Cardiac septum (tissue), 1 donor: ENCODE results near the gene CARD6. TPM values are rescaled to one million over a fixed set of nuclear protein-coding genes. Genes with fewer than 3 reads are reported as not detected.
"Not testable (repeated sequence)": the region's sequence is repeated elsewhere in the genome, so short reads cannot be mapped to it uniquely, and the experiment has no call there.

ENCODE experiments used
- DNase-seq: peaks from one replicate; pipeline ENCODE4 v3.0.0-alpha.2; 2020; ENCODE audit warnings: low spot score
- intact Hi-C: fragments of 100-400 bp; cut with DNase I; formaldehyde crosslinking; loops from one replicate; pipeline ENCODE4 v1.14.0; 2022
- total RNA-seq: library from RNA; stranded (reverse); fragmentation: NEBNext Ultra II Directional; extraction: Animal tissue kit (Norgen Biotek cat#: 25700); gene quantifications from one replicate; pipeline ENCODE4 v1.2.1, GENCODE V29; 2021
- donor health status: DM: no; HTN: no; CAD: no.

Gene CARD6
- total RNA-seq, 1 donor from 2014 or later: 6.2 TPM

DNA sequence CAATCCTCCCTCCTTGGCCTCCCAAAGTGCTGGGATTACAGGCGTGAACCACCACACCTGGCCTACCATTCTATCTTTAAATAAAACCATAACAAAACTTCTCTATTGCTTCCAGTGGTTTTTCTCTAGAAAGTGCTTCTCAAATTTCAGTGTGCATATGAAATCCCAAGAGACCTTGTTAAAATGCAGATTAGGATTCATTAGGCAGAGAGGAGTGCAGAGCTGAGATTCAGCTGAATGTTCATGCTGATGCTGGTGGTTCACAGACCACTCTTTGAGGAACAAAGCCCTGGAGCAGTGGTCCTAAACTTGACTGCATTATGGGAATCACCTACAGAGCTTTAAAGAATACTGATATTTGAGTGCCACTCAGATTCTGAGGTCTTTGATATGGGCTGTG, 28.2 kb downstream of the CARD6 start:
- DNase-seq: no peak
- intact Hi-C loops: no loop called here

DNA sequence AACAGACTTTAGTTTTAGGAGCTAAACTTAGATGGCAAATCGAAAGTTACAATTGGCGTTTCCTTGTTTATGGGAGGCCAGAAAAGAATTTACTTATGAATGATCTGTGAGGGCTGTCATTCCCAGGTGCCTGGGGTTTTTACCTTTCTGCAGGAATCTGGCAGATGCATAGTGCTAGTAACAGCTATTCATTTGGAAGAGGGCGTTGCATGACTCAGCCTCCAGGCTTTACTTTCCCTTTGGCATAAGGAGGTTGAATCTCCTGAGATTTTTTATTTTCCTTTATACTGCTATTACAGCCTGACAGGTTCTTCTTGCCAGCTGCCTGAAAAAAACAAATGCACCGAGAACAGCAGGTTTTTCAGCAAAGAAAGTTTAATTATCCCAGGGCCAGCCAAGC, 30.0 kb downstream of the CARD6 start:
- intact Hi-C loops: no loop called here
- DNase-seq: no peak

DNA sequence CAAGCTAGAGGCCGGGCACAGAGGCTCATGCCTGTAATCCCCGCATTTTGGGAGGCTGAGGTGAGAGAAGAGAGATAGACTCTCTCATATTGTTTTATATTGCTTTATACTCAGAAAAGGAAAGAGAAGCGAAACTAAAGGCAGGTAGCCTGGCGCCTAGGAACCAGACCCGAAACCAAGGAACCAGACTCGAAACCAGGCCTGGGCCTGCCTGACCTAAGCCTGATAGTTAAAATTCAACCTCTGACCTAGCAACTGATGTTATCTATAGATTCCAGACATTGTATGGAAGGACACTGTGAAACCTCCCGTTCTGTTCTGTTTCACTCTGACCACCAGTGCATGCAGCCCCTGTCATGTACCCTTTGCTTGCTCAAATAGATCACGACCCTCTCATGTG, 31.1 kb downstream of the CARD6 start:
- DNase-seq, intact Hi-C loops: not testable (repeated sequence)

DNA sequence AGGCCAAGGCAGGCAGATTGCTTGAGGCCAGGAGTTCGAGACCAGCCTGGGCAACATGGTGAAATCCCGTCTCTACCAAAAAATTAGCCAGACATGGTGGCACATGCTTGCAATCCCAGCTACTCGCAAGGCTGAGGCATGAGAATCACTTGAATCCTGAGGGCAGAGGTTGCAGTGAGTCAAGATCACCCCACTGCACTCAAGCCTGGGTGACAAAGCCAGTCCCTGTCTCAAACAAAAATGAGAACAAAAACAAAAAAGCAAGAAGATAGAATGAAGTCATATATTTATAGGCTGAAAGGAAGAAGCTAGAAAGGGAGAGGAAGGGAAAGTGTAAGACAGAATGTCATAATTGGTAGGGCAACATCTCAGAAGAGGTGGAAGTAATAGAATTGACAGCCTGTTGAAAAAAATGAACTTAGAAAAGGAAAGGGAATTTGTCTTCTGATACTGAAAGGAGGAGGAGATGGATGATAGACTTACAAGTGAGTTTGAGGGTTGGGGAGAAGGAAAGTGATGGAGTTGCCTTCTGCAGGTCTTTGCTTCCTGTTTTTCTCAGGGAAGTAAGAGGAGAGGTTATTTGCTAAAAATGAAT, 32.2 kb downstream of the CARD6 start:
- intact Hi-C loops: no loop called here
- DNase-seq: no peak

DNA sequence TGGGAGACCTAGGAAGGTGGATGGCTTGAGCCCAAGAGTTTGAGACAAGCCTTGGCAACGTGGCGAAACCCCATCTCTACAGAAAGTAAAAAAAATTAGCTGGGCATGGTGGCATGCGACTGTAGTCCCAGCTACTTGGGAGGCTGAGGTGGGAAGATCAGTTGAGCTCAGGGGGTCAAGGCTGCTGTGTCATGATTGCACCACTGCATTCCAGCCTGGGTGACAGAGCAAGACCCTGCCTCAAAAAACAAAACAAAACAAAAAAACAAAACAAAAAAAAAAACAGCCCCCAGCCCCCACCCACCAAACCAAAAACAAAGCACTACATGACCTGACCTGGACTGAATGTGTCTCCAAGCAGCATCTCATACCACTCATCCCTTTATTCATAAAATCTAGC, 34.8 kb downstream of the CARD6 start:
- no peak for DNase-seq
- intact Hi-C loops: no loop called here

DNA sequence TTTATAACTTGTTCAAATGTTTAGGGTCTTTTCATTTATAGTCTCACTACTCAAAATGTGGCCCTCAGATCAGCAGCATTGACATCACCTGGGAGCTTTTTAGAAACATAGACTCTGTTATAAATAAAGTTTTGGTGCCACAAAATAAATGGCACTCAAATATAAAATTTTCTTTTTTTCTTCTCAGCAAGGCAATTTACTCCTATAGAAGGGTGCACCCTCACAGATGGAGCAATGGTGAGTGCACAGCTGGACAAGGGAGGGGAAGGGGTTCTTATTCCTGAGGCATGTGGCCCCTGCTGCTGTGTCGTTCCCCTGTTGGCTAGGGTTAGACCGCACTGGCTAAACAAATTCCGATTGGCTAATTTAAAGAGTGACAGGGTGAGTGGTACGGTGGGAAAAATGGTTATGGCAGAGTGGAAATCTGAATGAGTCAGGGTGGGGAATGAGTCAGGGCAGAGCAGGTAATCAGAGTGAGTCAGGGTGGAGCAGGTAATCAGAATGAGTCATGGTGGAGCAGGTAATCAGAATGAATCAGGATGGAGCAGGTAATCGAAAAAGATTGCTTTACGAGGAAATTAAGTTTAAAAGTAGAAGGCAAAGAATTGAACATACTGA, 36.3 kb downstream of the CARD6 start:
- intact Hi-C loops: no loop called here
- DNase-seq: no peak

DNA sequence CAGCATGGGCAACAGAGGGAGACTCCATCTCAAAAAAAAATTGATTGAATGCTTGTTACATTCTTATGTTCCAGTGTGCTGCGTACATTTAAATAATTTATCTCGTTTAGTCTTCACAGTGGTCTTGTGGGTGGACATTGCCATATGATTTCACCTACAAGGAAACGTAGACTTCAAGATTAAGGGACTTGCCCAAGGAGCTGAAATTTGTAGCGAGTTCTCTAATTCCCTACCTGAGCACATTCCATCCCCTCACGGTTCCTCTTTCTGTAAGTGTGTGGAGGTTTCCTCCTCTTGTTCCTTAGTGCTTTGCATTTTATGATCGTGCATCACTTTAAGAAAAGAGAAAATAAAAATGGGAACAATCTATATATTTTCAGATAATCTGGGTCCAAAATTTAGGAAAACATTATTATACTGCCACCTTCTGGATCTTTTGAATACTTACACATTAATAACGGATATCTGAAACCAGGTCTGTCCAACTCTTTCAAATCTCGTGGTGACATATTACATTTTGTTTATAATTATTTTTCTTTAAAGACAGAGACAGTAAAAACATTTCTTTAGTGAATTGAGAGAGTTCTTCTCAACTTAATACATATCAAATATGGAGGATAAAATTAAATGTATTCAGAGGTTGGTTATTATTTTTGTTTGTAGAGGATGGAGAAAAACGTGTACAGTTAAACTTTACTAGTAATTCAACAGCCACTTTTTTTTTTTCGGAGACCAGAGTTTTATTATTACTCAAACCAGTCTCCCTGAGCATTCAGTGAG, 38.2 kb downstream of the CARD6 start:
- DNase-seq: no peak
- intact Hi-C loops: no loop called here

DNA sequence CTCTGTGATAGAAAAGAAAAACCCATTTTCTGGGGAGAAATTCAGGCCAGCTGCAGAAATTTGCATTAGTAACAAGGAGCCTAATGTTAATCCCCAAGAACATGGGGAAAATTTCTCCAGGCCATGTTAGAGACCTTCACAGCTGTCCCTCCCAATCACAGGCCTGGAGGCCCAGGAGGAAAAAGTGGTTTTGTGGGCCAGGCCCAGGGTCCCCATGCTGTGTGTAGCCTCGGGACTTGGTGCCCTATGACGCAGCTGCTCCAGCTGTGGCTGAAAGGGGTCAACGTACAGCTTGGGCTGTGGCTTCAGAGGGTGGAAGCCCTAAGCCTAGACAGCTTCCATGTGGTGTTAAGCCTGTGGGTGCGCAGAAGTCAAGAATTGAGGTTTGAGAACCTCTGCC, 41.1 kb downstream of the CARD6 start:
- intact Hi-C loops: loop anchor here (5.0 kb wide), 1 partner anchor 125 kb away; the partner anchor contains the start of gene TTC33

DNA sequence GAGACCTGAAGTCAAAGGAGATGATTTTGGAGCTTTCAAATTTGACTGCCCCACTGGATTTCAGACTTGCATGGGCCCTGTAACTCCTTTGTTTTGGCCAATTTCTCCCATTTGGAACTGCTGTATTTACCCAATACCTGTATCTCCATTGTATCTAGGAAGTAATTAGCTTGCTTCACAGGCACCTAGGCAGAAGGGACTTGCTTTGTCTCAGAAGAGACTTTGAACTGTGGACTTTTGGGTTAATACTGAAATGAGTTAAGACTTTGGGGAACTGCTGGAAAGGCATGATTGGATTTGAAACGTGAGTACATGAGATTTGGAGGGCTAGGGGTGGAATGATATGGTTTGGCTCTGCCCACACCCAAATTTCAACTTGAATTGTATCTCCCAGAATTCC, 41.9 kb downstream of the CARD6 start:
- intact Hi-C loops: loop anchor here (5.0 kb wide), 1 partner anchor 126 kb away; the partner anchor contains the start of gene TTC33
- not testable (repeated sequence) for DNase-seq

More for the DNA sequence above, 41.1 kb downstream of the CARD6 start:
- DNase-seq: no peak

DNA sequence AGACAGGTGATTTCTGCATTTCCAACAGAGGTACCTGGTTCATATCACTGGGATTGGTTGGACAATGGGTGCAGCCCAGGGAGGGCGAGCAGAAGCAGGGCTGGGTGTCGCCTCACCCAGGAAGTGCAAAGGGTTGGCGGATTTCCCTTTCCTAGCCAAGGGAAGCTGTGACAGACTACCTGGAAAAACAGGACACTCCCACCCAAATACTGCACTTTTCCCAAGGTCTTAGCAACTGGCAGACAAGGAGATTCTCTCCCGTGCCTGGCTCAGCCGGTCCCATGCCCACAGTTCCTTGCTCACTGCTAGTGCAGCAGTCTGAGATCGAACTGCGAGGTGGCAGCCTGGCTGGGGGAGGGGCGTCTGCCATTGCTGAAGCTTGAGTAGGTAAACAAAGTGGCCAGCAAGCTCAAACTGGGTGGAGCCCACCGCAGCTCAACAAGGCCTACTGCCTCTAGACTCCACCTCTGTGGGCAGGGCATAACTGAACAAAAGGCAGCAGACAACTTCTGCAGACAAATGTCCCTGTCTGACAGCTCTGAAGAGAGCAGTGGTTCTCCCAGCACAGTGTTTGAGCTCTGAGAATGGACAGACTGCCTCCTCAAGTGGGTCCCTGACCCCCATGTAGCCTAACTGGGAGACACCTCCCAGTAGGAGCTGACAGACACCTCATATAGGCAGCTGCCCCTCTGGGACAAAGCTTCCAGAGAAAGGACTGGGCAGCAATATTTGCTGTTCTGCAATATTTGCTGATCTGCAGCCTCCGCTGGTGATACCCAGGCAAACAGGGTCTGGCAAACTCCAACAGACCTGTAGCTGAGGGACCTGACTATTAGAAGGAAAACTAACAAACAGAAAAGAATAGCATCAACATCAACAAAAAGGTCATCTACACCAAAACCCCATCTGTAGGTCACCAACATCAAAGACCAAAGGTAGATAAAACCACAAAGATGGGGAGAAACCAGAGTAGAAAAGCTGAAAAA, 54.6 kb downstream of the CARD6 start:
- intact Hi-C loops, DNase-seq: not testable (repeated sequence)

DNA sequence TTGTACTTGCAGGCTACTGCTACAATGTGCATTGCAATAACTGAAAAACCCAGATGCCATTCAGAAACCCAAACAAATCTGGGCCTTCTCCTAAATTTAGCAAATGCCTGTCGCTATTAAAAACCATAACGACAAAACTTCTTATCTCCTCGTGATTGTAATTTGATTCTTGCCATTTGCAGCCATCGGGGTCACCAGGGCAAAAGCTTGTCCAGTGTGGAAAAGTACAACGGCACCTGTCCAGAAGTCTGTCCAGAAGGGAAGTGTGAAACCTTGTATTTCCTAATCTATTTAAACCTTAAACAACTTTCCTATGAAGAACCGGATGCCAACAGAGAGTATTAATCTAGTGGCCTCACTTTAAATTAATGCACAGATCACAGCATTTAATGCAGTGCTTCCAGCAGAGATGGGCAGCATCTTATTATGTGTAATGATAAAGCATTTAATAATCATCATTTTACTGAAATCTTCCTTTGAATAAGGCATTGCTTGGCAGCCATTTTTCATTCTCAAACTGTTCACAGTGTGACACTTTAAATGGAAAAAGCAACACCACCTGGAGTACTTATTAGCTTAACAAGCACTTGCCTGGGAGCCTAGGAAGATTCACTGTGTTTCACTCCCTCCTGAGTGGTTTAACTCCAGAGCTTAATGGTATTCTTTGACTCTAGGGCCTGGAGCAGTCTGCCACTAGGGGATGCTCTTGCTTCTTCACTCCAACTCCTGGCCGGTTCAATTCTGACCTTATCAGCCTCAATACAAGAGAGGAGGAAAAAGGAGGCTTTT, 63.2 kb downstream of the CARD6 start:
- DNase-seq: no peak
- intact Hi-C loops: loop anchor here (2.0 to 5.0 kb wide), 4 partner anchors 290 to 738 kb away; no protein-coding TSS in a partner anchor

DNA sequence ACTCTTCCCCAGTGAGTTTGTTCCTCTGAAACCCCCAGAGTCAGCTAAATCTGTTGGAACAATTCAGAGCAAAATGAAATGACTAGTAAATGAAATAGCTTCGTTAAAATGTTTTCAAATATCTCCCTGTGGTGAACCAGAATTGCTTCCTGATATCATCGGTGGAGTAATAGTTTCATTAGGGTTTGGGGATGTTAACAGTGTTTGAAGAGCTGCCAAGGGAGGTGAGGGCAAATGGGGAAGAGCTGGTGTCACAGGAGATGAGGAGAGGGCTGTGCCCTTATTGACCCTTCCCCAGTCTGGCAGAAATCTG, 63.8 kb downstream of the CARD6 start:
- intact Hi-C loops: loop anchor here (2.0 to 5.0 kb wide), 7 partner anchors 87 to 937 kb away; no protein-coding TSS in a partner anchor
- no peak for DNase-seq

DNA sequence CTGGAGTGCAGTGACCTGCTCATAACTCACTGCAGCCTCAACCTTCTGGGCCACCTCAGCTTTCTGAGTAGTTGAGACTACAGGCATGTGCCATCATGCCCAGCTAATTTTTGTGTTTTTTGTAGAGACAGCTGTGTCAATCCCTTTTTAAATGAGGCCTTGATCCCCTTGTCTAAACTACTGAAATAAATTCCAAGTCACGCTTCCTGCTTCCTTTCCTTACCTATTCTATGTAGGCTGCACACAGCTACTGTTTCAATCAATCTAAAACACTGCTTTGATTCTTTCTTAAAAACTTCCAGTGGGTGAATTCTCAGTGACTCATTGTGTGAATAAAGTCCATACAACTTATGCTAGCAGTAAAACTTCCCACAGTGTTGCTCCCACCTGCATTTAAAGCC, 65.2 kb downstream of the CARD6 start:
- intact Hi-C loops: loop anchor here (5.0 kb wide), 3 partner anchors 86 to 936 kb away; no protein-coding TSS in a partner anchor
- DNase-seq: no peak

DNA sequence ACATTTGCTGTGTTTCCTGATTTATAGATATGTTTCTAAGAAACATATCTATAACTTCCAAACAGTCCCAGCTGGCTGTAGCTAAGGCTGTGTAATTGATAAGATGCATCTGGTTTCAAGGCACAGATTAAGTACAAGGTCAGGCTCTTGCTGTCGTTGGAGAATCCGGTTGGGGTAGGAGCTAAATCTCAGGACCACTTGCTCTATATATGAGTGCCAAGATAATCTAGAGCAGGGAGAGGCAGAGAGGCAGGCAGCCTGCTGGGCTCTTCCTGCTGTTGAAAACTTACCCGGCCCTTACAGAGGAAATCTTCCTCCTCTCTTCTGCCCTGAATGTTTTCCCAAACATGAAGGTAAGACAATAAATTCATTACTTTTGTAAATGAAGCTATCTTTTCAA, 68.1 kb downstream of the CARD6 start, which contains the start of gene C7:
TSS of gene C7 (plus strand) at position 234 of the 400 bp plus-strand sequence. CDS start at position 348, 114 bp downstream.
- DNase-seq: no peak
- intact Hi-C loops: loop anchor here (5.0 kb wide), 3 partner anchors 83 to 933 kb away; no protein-coding TSS in a partner anchor

DNA sequence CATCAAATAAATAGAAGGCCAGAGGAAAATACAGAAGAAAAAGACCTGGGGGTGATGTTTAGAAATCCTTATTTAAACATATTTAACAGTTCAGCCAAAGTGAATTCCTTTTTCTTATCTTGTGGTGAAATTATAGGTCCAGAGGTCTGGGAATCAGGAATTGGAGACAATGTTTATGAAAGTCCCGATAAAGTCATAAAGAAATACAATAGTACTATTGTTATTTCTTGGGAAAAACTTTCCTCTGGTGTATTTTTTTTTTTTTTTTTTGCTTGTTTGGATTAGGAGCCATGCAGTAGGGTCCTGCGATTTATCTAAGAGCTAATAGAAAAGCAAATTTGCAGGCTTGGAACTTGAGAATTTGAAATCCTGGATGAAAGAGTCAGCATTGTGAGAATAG, 68.6 kb downstream of the CARD6 start:
- intact Hi-C loops: loop anchor here (5.0 kb wide), 4 partner anchors 83 to 933 kb away; no protein-coding TSS in a partner anchor
- no peak for DNase-seq
